Astrocyte (in vitro differentiated cells and primary cell): Measurements from ENCODE around the gene CCDC40. TPM values are rescaled to one million over a fixed set of nuclear protein-coding genes. Genes with fewer than 3 reads are reported as not detected.

Experiments
- DNase-seq: peaks from one replicate; pipeline ENCODE4 v3.0.0-alpha.2; 2010; ENCODE audit warnings: low read depth
- FAIRE-seq: peaks from 2 replicates; lab custom pipeline; 2011; peaks lifted over from hg19 to GRCh38; lab: Jason Lieb, UNC
- H2AFZ ChIP-seq: 2 replicates; pipeline ENCODE4 v1.6.0; 2012; ENCODE audit warnings: low read depth, low read length, inconsistent platforms
- H3K27ac ChIP-seq: 2 replicates; pipeline ENCODE4 v1.5.1; 2011; ENCODE audit warnings: low read depth, low read length, inconsistent platforms
- H3K27me3 ChIP-seq: 2 replicates; pipeline ENCODE4 v1.6.0; 2011; ENCODE audit warnings: low read length, inconsistent platforms; ENCODE audit not compliant: insufficient read depth
- H3K36me3 ChIP-seq: 2 replicates; pipeline ENCODE4 v1.5.1; 2011; ENCODE audit warnings: low read length, inconsistent platforms; ENCODE audit not compliant: insufficient read depth
- H3K4me1 ChIP-seq: 2 replicates; pipeline ENCODE4 v1.5.1; 2011; ENCODE audit warnings: low read length, inconsistent platforms; ENCODE audit not compliant: insufficient read depth
- H3K4me2 ChIP-seq: 2 replicates; pipeline ENCODE4 v1.6.0; 2012; ENCODE audit warnings: low read length, inconsistent platforms
- H3K4me3 ChIP-seq: 2 replicates; pipeline ENCODE4 v1.5.1; 2011; ENCODE audit warnings: low read depth, mild to moderate bottlenecking, low read length, inconsistent platforms; ENCODE audit not compliant: insufficient read depth
- H3K79me2 ChIP-seq: 2 replicates; pipeline ENCODE4 v1.6.0; 2012; ENCODE audit warnings: mild to moderate bottlenecking, low read length, inconsistent platforms; ENCODE audit not compliant: insufficient read depth
- H3K9ac ChIP-seq: 2 replicates; pipeline ENCODE4 v1.6.0; 2012; ENCODE audit warnings: mild to moderate bottlenecking, low read length, inconsistent platforms
- H3K9me3 ChIP-seq: 2 replicates; pipeline ENCODE4 v1.5.1; 2012; ENCODE audit warnings: low read depth, mild to moderate bottlenecking, low read length, inconsistent platforms; ENCODE audit not compliant: insufficient read depth
- H4K20me1 ChIP-seq: 2 replicates; pipeline ENCODE4 v1.6.0; 2012; ENCODE audit warnings: low read length, inconsistent platforms; ENCODE audit not compliant: insufficient read depth
- H3K27ac Mint-ChIP-seq: one replicate; pipeline ENCODE4 v1.8.0; 2021; ENCODE audit warnings: mild to moderate bottlenecking, mixed read lengths; ENCODE audit not compliant: unreplicated experiment
- H3K27me3 Mint-ChIP-seq: one replicate; pipeline ENCODE4 v1.8.0; 2021; ENCODE audit warnings: low read depth, mixed read lengths; ENCODE audit not compliant: unreplicated experiment
- H3K36me3 Mint-ChIP-seq: one replicate; pipeline ENCODE4 v1.8.0; 2021; ENCODE audit warnings: low read depth, mixed read lengths; ENCODE audit not compliant: unreplicated experiment
- H3K4me1 Mint-ChIP-seq: one replicate; pipeline ENCODE4 v1.8.0; 2021; ENCODE audit warnings: low read depth, mixed read lengths; ENCODE audit not compliant: unreplicated experiment
- H3K4me3 Mint-ChIP-seq: one replicate; pipeline ENCODE4 v1.8.0; 2021; ENCODE audit warnings: mild to moderate bottlenecking, moderate library complexity, mixed read lengths; ENCODE audit not compliant: unreplicated experiment
- H3K9me3 Mint-ChIP-seq: one replicate; pipeline ENCODE4 v1.8.0; 2021; ENCODE audit warnings: mild to moderate bottlenecking, mixed read lengths; ENCODE audit not compliant: unreplicated experiment
- CTCF ChIP-seq: IDR thresholded peaks from 2 replicates; pipeline ENCODE4 v1.5.1; 2011; ENCODE audit warnings: low read depth, mild to moderate bottlenecking, inconsistent platforms, low read length, moderate library complexity; ENCODE audit not compliant: insufficient read depth
- EZH2 ChIP-seq: IDR thresholded peaks from 2 replicates; pipeline ENCODE4 v1.6.1; 2012; ENCODE audit warnings: mild to moderate bottlenecking, low read length, inconsistent platforms; ENCODE audit not compliant: insufficient read depth
- total RNA-seq: library from RNA; stranded (reverse); gene quantifications from 2 replicates; pipeline ENCODE4 v1.2.1, GENCODE V29; 2021

Gene CCDC40
- total RNA-seq, 1 donor from 2014 or later = 7.0 TPM

- no peaks in the 10 kb centered on the region for H3K9me3 Mint-ChIP-seq
- TF ChIP-seq EZH2 (no peak), CTCF (no peak)
- H3K27me3 Mint-ChIP-seq = peaks cover 18% of the 10 kb centered on the region
- Histone ChIP-seq H3K9me3 (no peaks in the 10 kb centered on the region), H3K27ac (no peak overlapping the region), H3K27me3 (no peaks in the 10 kb centered on the region), H3K36me3 (no peaks in the 10 kb centered on the region), H3K4me2 (no peak overlapping the region), H3K4me3 (no peak overlapping the region), H3K4me1 (peaks cover 18% of the 10 kb centered on the region), H3K9ac (no peak overlapping the region), H3K79me2 (no peaks in the 10 kb centered on the region), H2AFZ (no peak overlapping the region), H4K20me1 (peaks cover 4% of the 10 kb centered on the region)
- H3K4me1 Mint-ChIP-seq = peaks cover 7% of the 10 kb centered on the region
- FAIRE-seq (no peak), DNase-seq (no peak)
- H3K27ac Mint-ChIP-seq = peak overlapping the region; percentile 26
- no peaks in the 10 kb centered on the region for H3K36me3 Mint-ChIP-seq
- H3K4me3 Mint-ChIP-seq = no peak overlapping the region
Measured at GRCh38 chr17:80097844-80098691, 61.6 kb downstream of the CCDC40 start.

DNA sequence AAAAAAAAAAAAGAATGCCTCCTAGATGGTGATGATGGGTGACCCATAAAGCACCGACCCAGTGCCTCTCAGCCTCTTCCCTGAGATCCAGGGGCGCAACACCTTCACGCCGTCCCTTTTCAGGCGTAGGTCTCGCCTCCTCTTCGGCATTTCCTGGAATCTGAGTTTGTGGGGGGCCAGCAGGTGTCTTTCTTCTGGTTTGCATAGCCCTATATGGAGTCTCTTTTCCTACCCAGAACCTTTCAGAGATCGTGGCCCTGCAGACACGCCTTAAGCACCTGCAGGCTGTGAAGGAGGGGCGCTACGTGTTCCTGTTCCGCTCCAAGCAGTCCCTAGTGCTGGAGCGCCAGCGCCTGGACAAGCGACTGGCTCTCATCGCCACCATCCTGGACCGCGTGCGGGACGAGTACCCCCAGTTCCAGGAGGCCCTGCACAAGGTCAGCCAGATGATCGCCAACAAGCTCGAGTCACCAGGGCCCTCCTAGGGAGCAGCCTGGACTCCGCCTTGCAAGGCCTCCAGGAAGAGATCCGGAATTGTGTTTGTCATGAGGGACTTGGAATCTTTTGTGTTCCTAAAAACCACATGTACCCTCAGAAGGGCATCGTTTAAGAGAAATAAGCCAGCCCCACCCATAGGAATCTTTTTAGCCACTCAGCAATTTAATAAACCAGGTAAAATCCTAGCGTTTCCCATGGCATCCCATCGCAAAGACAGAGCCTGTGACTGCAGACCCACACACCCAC lies 63.0 kb downstream of the CCDC40 start:
- H3K4me3 ChIP-seq = no peak overlapping the region
- H3K4me2 ChIP-seq = no peak overlapping the region
- no peak overlapping the region for H3K9ac ChIP-seq
- no peaks in the 10 kb centered on the region for H3K79me2 ChIP-seq
- H3K4me3 Mint-ChIP-seq = peak overlapping the region; percentile 83
- H4K20me1 ChIP-seq = peaks cover 8% of the 10 kb centered on the region
- no peak overlapping the region for H2AFZ ChIP-seq
- DNase-seq (no peak), FAIRE-seq (no peak)
- H3K4me1 Mint-ChIP-seq = peaks cover 7% of the 10 kb centered on the region
- H3K27ac Mint-ChIP-seq = no peak overlapping the region
- no peaks in the 10 kb centered on the region for H3K9me3 ChIP-seq
- TF ChIP-seq EZH2 (no peak), CTCF (no peak)
- peaks cover 18% of the 10 kb centered on the region for H3K27me3 Mint-ChIP-seq
- H3K36me3 ChIP-seq = no peaks in the 10 kb centered on the region
- H3K27me3 ChIP-seq = no peaks in the 10 kb centered on the region
- no peaks in the 10 kb centered on the region for H3K9me3 Mint-ChIP-seq
- H3K36me3 Mint-ChIP-seq = no peaks in the 10 kb centered on the region
- no peak overlapping the region for H3K27ac ChIP-seq
- H3K4me1 ChIP-seq = peaks cover 18% of the 10 kb centered on the region
